22Rv1 (cell line): Measurements from ENCODE around the gene PDGFC.

Source experiments
- CTCF ChIP-seq: fragments of 450-650 bp; IDR thresholded peaks from 2 replicates; pipeline ENCODE4 v1.5.1; 2017; ENCODE audit warnings: mild to moderate bottlenecking
- ZFX ChIP-seq: fragments of 450-650 bp; IDR thresholded peaks from 2 replicates; pipeline ENCODE4 v1.6.1; 2017; ENCODE audit warnings: antibody characterized with exemption, borderline replicate concordance

GRCh38 chr4:156949373-156949814, 22.2 kb downstream of the PDGFC start:
- no peak for TF ChIP-seq CTCF
- TF ChIP-seq ZFX: no peak
